Fibroblast of skin of abdomen (primary cell): ENCODE results near the gene SDK1.

ENCODE experiments used
- DNase-seq: peaks from one replicate; pipeline ENCODE4 v3.0.0-alpha.2; 2013

Gene SDK1

DNA sequence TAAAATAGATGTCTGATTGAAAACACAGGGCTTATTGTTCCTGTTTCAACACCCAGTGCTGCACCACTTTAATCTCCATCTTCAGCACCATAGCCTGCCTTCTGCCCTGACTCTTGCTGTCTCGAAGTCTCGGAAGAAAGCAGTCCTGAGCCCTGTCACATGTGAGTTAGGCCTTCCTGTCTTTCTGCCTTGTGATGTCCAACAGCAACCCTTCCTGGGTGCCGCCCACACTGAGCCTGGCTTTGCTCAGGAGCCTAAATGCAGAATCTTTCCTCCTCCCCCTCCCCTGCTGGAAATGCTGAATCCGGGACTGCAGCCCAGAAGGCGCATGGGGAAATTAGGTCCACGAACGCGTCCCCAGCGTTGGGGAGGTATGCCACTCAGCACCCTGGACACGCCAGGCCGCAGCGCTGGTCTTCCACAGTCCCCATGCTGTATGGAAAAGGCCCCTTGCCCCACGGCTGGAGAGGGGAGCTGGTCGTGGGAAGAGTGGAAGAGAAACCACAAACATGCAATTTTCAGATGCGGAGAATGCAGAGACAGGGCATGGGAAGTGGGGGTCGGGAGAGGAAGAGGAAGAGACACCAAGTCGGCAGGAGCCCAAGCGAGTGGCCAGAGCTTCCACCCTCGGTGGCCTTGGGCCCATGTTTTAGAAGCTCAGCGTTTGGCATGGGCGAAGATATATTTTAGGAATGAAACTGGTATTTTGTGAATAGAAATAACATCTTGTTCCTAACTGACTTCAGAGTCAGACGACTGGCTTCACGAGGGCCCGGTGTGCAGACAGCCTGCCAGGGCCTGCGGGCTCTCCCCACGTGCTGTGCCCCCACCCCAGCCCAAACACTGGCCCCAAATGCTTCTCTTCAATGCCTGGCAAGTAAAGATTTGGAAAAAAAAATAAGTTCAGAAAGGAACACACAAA, 724.9 kb downstream of the SDK1 start:
- DNase-seq: no peak

DNA sequence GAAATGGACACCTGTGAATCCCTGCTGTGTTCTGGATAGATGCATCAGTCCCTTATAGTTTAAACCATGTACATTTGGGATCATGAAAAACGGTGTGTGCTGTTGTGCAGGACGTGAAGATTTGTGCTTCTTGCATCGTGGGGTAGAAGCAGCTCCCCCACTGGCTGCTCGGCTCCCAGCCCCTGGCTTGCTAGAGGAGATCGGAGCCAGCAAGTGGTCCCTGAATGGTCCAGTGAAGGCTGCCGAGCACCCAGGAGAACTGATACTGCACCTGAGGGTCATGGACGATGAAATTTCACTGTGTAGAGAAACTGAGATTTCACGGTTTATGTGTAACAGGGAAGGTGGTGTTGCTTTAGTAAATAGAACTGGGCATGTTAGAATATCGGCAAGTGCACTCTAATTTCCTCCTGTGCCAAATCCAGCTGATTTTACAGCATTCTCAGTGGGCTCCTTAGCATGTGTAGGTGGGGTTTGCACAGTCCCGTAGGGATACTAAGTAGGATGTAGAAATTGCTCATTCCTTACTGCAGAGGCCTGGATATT, 726.0 kb downstream of the SDK1 start:
- DNase-seq: no peak

DNA sequence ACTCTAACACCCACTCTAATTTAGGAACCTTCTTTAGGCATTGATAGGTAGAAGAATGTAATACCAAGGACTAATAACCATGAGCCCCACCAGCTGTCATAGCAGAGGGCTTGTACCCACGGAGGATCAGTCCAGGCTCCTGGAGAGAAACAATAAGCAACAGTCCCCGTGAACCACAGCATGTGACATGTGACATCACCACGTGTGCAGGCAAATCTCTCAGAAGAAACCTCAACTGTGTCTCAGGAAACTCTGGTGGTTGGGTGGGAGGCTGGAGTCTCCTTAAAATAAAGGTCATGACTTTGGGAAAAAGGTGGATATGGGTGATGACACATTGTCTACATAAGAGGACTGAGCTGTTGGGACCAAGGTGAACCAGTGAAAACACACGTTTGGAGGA, 727.2 kb downstream of the SDK1 start:
- DNase-seq: no peak

DNA sequence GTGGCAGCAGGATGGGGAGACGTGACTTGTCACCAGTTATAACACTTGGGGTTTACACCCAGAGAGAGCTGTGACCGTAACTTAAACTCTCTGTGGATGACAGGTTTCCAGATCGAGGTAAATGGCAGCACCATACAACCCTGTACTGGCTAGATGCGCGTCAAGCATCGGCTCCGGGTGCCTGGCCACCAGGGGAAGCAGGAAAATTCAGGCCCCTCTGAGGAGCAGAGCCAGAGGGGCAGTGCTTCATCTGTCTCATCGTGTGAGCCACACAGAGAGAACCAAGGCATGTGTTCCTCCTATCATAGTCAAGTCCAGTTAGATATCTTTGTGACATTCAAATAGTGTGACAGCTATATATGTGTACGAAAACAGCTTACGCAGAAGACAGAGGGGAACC, 728.9 kb downstream of the SDK1 start:
- no peak for DNase-seq

DNA sequence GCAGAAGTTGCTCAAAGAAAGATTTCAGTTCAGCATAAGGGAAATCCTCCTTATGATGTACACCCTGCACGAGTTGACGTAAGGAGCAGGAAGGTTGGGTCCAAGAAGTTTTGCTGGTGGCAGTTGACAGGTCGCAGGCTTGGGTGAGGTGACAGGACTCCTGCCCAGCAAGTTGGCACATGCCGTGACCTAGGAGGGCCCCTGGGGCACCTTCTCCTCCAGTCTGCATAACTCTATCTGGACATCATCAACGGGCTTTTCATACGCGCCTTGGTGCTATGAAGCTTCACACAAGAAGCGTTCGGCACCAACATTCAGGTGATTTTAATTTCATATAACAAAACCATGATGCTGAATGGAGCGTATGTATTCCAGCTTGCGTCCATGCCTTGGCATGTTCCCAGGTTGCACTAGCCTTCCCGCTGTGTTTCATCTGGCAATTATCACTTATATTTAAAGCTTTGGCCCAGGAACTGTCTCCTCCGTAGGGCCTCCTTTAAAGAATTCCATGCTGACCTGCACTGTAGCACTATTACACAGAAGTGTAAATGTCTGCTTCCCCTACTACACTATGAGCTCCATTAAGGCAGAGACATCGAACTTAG, 729.4 kb downstream of the SDK1 start:
- no peak for DNase-seq

DNA sequence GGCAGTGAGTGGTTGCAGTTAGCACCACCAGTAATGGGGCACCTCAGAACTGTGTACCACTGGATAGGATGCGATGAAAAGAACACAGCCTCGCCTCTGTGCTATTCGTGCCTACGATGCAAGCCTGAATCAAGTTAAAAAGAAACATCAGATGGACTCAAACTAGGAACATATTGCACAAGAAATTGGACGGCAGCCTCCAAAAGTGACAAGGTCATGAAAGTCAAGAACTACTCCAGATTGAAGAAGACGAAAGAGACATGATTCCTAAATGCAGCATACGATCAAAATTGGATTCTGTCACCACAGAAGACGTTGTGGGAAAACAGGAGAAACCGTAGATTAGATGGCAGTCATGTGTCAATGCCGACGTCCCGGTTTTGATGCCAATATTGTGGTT, 732.9 kb downstream of the SDK1 start:
- DNase-seq: no peak

DNA sequence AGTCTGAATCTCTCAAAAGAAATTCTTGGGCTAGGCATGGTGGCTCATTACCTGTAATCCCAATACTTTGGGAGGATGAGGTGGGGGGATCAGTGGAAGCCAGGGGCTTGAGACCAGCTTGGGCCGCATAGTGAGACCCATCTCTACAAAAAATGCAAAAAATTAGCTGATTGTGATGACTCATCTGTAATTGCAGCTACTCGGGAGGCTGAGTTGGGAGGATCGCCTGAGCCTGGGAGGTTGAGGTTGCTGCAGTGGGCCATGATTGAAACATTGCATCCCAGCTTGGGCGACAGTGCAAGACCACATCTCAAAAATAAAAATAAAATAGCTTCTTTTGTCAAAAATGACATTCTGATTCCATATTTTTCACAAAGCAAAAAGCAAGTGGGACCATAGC, 736.3 kb downstream of the SDK1 start:
- DNase-seq: no peak

DNA sequence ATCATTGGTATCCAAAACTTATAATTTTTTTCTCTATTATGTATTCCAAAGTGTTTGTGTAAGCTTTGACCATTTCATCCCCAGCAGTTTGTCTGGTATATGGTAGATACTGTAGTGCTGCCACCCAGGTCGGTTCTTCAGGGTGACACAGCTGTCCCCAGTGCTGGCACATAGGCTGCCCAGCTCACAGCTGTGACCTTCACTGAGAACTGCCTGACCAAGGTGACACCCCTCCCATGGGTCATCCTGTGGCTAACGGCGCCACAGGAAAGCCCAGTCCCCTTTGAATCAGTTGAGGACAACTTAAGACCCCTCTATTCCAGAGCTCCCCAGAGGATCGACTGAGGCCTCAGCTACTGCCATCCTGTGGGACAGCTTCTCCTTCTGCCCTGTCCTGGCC, 736.8 kb downstream of the SDK1 start:
- DNase-seq: no peak

DNA sequence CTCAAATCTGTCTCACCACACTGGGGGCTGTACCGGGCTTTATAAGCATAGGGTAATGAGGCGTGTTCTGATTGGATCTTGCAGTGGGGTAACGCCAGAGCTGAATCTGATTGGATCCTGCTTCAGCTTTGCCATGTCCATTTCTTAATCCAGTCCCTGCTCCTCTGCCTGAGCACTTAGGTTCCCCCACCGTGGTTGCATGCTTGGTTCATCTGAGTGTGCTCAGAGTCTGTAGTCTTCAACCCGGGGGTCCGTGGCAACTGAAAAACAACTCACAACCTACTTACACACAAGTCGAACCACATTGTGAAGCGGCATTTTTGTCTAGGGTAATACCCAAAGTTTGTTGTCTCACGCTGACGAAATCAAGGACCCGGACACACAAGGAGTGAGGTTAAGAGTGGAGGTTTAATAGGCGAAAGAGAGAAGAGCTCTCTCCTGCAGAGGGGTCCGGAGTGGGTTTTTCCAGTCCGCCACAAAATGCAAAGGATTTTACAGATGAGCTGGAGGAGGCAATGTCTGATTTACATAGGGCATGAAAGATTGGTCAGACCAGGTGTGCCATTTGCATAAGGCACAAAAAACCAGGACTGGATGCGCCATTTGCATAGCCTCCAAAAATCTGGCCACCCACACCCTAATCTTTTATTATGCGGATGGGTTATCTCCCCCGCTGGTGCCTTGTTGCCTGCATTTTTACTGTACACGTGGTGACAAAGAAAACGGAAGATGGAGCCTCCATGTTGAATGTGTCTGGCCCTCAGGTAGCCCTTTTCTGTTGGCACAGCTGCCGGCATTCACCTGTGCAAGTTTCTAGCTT, 739.3 kb downstream of the SDK1 start:
- no peak for DNase-seq

DNA sequence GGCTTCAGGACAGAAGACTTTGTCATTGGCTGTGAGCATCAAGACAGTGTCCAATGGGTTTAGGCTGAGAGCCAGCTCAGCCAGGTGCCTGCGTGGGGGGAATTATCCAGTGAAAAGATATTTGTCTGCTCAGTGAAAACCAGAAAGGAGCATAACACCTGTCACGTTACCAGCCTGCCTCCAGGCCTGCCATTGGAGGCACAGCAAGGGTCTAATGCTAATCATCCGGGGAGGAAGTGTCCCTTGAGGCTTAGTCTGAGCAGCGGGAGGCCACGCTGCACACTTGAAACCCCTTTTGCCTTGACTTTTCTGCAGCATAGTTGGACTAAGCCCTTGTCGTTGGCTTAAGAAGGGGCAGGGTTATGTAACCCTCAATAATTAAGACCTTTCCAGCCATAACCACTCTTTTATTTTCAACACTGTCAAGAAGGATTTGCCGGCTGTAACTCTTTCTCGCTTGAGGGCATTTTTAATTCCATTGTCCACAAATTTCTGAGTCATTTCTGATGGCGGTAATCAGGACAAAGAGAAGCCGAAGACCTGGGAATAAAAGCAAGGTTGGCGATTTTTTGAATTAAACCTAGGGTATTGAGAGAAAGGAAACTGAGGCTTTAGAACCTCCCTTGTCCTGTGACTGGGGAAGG, 741.5 kb downstream of the SDK1 start:
- no peak for DNase-seq

DNA sequence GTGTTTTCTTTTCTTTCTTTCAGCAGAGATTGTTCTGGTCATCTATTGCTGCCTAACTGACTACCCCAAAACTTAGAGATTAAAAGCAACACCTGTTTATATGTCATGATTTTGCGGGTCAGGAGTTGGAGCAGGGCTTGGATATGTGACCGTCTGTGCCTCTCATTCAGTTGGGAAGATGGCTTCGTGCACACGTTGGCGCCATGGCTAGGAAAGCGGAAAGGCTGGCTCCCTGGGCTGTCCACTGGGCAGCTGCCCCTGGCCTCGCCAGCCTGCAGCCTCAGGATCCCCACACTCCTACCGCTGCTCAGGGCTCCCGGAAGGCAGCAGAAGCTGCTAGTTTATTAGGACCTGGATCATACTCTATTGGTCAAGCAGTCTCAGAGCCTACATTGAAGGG, 742.9 kb downstream of the SDK1 start:
- no peak for DNase-seq

DNA sequence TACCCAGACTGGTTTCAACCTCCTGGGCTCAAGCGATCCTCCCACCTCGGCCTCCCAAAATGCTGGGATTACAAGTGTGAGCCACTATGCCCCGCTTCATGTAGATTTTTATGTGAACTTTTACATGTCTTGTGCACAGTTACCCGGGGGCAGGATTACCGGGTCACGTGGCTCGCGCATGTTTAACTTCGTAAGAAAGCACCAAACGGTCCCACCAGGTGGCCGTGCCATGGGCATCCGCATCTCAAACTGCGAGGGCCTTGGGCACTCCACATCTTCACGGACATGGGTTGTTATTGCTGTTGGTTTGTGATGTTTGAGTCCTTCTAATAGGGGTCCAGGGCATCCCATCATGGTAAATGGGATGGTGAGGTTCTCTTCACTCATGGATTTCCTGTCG, 744.4 kb downstream of the SDK1 start:
- DNase-seq: no peak

DNA sequence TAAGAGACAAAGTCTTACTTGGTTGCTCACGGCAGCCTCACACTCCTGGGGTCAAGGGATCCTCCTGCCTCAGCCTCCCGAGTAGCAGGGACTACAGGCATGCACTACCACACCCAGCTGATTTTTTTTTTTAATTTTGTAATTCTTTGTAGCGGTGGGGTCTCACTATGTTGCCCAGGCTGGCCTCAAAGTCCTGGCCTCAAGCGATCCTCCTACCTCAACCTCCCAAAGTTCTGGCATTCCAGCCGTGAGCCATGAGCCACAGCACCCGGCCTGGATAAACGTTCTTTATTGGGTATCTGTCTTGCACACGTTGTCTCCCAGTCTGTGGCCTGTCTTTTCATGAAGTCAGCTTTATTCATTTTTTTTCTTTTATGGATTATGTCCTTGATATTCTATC, 744.9 kb downstream of the SDK1 start:
- no peak for DNase-seq

DNA sequence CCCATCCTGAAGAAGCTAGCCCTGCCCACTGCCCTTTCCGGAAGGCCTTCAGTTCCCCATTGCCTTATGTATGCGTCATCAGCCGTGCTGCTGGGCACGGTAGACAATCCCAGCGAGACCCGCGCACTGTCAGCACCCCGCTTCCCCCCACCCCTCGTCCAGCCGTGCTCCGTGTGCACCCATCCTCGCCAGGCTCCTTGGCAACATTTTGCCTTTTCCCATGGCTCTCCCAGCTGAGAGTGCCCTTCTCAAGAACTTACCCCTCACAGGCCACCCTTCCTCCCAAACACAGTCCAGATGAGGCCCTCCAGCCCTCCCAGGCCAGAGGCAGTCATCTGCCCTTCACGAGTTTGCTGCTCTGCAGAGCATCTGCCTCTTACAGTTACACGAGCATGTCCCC, 747.3 kb downstream of the SDK1 start:
- no peak for DNase-seq

DNA sequence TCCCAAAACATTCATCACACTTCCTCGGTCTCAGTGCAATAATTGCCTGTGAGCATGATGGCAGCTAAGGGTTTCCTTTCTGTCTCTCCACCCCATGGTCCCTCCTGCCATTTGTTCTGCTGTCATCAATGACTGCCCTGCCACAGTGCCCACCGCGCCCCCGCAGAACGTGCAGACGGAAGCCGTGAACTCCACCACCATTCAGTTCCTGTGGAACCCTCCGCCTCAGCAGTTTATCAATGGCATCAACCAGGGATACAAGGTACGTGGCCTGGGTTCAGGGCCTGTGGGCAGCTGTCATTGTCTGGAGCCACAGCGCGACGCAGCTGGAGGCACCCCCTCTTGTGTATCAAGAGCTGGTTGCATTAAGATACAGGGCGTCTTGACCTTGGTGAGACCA, 748.1 kb downstream of the SDK1 start:
- DNase-seq: no peak

DNA sequence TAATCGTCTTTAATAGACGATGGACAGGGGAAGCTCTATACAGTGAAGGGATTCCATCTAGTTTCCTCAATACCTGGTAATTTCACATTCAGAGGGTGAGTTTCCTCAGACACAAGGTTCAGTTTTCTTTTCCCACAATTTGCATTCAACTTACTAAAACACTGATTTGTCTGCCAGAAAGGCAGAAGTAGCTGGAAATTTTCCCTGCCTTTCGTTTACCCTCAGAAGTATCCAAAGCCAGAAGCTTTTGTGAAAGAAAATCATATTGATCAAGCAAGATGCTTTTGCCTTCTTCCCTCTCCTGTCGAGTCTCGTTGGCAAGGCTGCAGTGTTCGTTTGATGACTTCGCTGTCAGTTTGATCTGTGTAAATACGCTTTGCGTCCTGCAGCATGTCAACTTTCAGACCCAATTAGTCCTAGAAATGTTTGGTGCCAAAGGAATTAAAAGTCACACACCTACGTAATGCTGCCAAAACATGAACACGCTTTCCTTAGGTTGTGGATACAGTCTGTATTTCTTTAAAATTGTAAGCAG, 749.1 kb downstream of the SDK1 start:
- no peak for DNase-seq

DNA sequence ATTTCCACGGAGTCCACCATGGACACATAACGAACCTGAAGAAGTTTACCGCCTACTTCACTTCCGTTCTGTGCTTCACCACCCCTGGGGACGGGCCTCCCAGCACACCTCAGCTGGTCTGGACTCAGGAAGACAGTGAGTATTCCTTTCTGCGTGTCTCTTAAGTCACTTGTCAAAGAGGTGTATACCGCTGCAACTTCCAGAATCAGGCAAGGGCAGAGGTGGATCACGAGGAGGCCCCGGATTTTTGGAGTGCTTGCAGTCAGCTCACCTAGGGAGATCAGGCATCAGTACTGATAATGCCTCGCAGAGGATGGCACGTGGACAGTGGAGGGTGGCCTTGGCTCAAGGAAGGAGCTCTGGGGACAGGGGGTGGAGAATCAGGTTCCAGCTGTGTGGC, 750.6 kb downstream of the SDK1 start:
- no peak for DNase-seq

DNA sequence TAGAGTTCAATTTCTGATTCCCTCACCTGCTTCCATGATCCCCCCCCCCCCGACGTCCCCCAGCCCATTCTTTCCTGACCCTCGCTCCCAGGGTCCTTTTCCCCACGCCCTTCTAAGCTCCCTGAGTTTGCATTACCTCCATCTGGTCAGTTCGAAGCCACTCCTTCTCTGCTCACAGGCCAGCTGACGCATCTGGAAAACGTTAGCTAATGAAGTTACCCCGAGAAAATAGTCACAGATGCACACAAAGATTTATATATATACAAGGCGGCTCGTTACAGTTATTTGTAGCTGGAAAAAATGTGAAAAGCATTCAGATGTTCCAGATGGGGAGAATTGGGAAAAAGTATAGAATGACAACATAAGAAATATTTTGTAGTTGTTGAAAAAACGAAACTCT, 751.1 kb downstream of the SDK1 start:
- peak; percentile 30 for DNase-seq

DNA sequence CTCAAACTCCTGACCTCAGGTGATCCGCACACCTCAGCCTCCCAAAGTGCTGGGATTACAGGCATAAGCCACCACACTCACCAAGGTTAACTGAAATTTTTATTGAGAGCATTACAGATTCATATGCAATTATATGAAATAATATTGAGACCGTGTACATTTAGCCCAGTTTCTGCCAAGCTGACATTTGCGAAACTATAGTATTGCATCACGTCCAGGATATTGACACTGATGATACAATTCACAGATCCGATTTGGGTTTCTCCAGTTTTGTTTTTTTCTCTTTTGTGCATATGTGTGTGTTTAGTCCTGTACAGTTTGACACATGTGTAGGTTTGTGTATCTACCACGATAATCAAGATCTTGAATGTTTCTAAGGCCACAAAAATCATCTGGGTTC, 753.1 kb downstream of the SDK1 start:
- no peak for DNase-seq

DNA sequence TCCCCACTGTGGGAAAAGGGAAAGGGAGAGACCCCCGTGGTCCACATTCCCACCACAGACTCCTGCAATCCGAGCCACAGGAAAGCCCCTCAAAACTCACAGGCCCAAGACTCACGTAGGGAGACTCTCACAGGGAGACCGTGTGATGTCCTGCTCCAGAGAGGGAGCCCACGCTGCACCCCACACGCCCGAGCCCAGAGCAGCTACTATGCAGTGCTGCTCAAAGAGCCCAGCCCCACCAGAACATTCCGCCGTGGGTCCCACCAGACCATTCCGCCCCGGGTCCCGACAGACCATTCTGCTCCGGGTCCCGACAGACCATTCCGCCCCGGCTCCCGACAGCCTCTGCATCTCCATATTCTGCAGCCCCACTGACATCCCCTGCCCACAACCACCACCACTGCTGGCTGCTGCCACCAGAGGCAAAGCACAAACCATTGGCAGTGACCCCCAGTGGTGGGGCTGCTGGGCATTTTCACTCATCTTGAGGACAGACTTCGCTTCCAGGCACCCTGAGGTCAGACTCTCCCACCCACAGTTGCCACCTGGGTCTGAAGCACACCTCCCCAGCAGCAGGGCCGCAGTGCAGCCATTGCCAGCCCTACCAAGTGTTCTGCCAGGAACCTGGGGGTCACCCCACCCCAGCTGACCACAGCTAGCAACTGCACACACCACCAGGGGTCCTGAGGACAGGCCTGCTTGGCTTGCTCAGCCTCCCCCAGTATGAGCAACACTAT, 755.7 kb downstream of the SDK1 start:
- DNase-seq: no peak

DNA sequence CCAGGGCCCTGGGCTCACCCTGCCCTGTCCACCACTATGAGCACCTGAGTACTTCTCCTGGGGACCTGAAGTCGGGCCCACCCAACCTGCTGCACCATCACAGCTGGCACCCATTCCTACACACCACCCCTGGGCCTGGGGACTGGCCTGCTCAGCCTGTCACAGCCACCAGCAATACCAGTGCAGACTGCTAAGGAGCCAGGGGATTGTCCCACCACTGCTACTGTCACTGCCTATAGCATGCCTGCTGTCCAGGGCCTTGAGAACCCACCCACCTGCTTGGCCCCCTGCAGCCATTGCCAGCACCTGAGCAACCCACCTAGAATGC, 756.2 kb downstream of the SDK1 start:
- no peak for DNase-seq

DNA sequence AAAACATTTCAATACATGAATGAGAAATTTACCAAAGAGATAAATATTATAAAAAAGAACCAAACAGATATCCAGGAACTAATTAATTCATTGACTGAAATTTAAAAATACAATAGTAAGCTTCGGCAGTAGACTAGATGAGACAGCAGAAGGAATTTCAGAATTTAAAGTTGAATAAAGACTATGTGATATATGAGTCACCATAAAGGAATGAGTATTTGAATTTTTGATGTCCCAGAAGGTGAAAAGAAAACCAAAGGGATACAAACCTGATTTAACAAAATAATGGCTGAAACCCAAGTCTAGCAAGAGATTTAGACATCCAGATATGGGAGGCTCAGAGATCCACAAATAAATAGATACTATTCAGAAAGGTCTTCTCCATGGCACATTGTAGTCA, 757.1 kb downstream of the SDK1 start:
- no peak for DNase-seq
